Natural killer cell treated with Interleukin-12 subunit alpha and Interleukin-12 subunit beta and Interleukin-15 and Interleukin-18, amount 100 ng/mL, for 72 hours (primary cell): ENCODE results near the gene METAP1D. TPM values are rescaled to one million over a fixed set of nuclear protein-coding genes. Genes with fewer than 3 reads are reported as not detected.
A peak's percentile ranks its signal among the peaks of the same experiment; 100 is the strongest.

Experiments
- ATAC-seq, 2 donors: fragments of 150-1000 bp; cut with Tn5 transposase in 1 of 2; sonication (Bioruptor Pico), chemical (Tn5 transposase) in 1 of 2; 2 replicates each; pipeline ENCODE4 v1.10.0; 2021
- DNase-seq: peaks from one replicate; pipeline ENCODE4 v3.0.0; 2022; ENCODE audit warnings: low spot score
- H3K27ac Mint-ChIP-seq, 2 donors: 1 replicate in 1 of 2; 2 replicates in 1 of 2; pipeline ENCODE4 v1.8.0; 2022; ENCODE audit warnings: mixed read lengths in 2 of 2, mild to moderate bottlenecking in 1 of 2, moderate library complexity in 1 of 2
- H3K27me3 Mint-ChIP-seq, 2 donors: 1 replicate in 1 of 2; 2 replicates in 1 of 2; pipeline ENCODE4 v1.8.0; 2022; ENCODE audit warnings: mixed read lengths in 2 of 2
- H3K36me3 Mint-ChIP-seq: one replicate; pipeline ENCODE4 v1.8.0; 2022; ENCODE audit warnings: mixed read lengths
- H3K4me1 Mint-ChIP-seq, 2 donors: 1 replicate in 1 of 2; 2 replicates in 1 of 2; pipeline ENCODE4 v1.8.0; 2022; ENCODE audit warnings: low read depth in 2 of 2, mixed read lengths in 2 of 2, mild to moderate bottlenecking in 1 of 2
- H3K4me3 Mint-ChIP-seq: one replicate; pipeline ENCODE4 v1.8.0; 2022; ENCODE audit warnings: mixed read lengths
- H3K9me3 Mint-ChIP-seq: 2 replicates; pipeline ENCODE4 v1.8.0; 2022; ENCODE audit warnings: mixed read lengths
- total RNA-seq, 2 donors: library from RNA; stranded (reverse); gene quantifications; one replicate each; pipeline ENCODE4 v1.2.3, GENCODE V29; 2022

The METAP1D gene
- total RNA-seq, 2 donors from 2014 or later: 2.8 to 6.6 TPM

GRCh38 chr2:172090044-172090961 is 90.5 kb downstream of the METAP1D start:
- no peak for DNase-seq

GRCh38 chr2:172091000-172091641 is 91.4 kb downstream of the METAP1D start:
- H3K4me3 Mint-ChIP-seq: no peak overlapping the region
- ATAC-seq: no peak
- peaks cover 44 to 51% of the 10 kb centered on the region in 2 donors for H3K4me1 Mint-ChIP-seq
- peaks cover 69 to 79% of the 10 kb centered on the region in 2 donors for H3K27me3 Mint-ChIP-seq
- no peak for DNase-seq
- no peaks in the 10 kb centered on the region for H3K9me3 Mint-ChIP-seq
- H3K36me3 Mint-ChIP-seq: peaks cover 6% of the 10 kb centered on the region
- H3K27ac Mint-ChIP-seq: no peak overlapping the region

More at GRCh38 chr2:172090044-172090961, 90.5 kb downstream of the METAP1D start:
- peaks cover 68 to 81% of the 10 kb centered on the region in 2 donors for H3K27me3 Mint-ChIP-seq
- H3K36me3 Mint-ChIP-seq: peaks cover 6% of the 10 kb centered on the region
- no peak overlapping the region for H3K27ac Mint-ChIP-seq
- H3K9me3 Mint-ChIP-seq: no peaks in the 10 kb centered on the region
- no peak for ATAC-seq
- H3K4me3 Mint-ChIP-seq: no peak overlapping the region
- peaks cover 42 to 51% of the 10 kb centered on the region in 2 donors for H3K4me1 Mint-ChIP-seq

DNA sequence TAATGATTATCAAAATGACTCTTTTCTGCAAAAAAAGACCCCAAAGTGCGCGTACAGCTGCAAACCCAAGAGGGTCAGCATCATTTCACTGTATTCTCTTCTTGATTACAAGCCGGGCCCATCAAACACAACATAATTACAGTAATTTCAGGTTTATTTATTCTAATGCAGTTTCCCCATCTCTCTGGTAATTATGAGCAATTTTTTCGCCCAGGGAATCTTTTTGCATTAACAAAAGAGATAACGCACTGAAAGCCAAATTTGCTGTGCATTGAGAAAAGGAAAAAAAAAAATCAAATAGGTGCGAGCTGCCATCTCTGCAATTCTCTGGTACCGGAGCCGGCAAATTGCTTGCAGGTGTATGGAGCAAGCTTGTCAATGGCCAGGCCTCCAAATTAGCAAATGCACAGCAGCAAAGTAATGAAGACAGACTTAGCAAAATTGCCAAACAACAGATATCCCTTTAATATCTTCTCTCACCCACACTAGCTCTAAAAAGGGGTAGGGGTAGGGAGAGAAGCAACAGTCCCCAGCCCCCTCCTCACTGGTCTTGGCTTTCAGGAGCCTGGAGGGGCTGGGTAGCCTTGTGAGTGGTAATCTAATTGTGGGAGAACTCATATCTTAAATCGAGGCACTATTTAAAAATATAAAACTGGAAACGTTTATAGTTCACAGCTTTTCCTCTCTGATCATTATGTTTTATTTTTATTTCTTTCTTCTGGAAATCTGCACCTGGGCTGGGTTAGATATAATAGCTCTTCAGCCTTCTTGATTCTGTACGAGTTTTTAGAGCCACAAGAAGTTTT is 92.2 kb downstream of the METAP1D start:
- no peak overlapping the region for H3K27ac Mint-ChIP-seq
- DNase-seq: no peak
- H3K4me1 Mint-ChIP-seq: peaks cover 44 to 50% of the 10 kb centered on the region in 2 donors
- H3K9me3 Mint-ChIP-seq: no peaks in the 10 kb centered on the region
- H3K4me3 Mint-ChIP-seq: no peak overlapping the region
- H3K36me3 Mint-ChIP-seq: peaks cover 6% of the 10 kb centered on the region
- H3K27me3 Mint-ChIP-seq: peaks cover 67 to 79% of the 10 kb centered on the region in 2 donors
- ATAC-seq: no peak

DNA sequence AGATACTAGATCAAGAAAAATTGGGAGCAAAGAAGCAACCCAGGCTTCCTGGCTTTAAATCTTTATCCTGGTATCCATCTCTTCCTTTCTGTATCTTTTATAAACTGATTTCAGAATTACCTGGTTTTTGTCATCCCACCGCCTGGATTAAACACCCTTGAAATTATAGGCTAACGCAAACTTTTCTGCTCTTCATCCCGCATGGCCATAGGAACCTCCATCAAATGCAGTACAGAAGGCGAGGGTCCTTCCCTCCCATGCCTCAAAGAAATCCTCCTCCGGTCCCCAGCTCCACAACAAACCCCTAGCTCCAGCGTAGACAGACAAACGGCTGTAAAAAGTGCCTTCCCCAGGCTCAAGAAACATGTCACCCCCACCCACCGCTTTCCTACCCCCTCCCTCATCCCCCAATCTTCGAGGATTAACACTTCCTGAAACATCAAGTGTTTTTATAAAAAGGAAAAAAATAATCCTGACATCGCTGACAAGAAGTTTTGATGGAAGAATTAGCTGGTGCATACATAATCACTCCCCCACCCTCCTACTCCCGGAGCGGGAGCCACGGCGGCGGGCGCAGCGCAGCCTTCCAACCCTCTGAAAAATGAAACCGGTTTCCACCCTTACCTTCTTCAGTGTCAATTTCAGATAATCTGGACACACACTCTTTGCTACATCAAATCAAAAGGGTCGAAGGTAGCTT is 93.1 kb downstream of the METAP1D start:
- peaks cover 35 to 42% of the 10 kb centered on the region in 2 donors for H3K4me1 Mint-ChIP-seq
- ATAC-seq: no peak
- no peak for DNase-seq
- H3K4me3 Mint-ChIP-seq: peak overlapping the region; percentile 82
- peaks cover 6% of the 10 kb centered on the region for H3K36me3 Mint-ChIP-seq
- peaks cover 60 to 71% of the 10 kb centered on the region in 2 donors for H3K27me3 Mint-ChIP-seq
- no peaks in the 10 kb centered on the region for H3K9me3 Mint-ChIP-seq
- peak overlapping the region; percentile 38 to 62 for H3K27ac Mint-ChIP-seq

- Mint-ChIP-seq H3K36me3 (peaks cover 10% of the 10 kb centered on the region), H3K4me1 (peaks cover 31 to 42% of the 10 kb centered on the region in 2 donors), H3K4me3 (peak overlapping the region; percentile 82), H3K27ac (peak overlapping the region; percentile 38 to 62), H3K27me3 (peaks cover 56 to 69% of the 10 kb centered on the region in 2 donors), H3K9me3 (no peaks in the 10 kb centered on the region)
- no peak for ATAC-seq
- no peak for DNase-seq
Observed at GRCh38 chr2:172093416-172094293, 93.9 kb downstream of the METAP1D start.

- Mint-ChIP-seq H3K4me3 (peak overlapping the region; percentile 82), H3K27me3 (peaks cover 52 to 63% of the 10 kb centered on the region in 2 donors), H3K9me3 (no peaks in the 10 kb centered on the region), H3K36me3 (peaks cover 11% of the 10 kb centered on the region), H3K27ac (peak overlapping the region; percentile 38 to 62), H3K4me1 (peaks cover 32 to 43% of the 10 kb centered on the region in 2 donors)
- DNase-seq: no peak
- ATAC-seq: no peak
Observed at GRCh38 chr2:172094294-172095145, 94.8 kb downstream of the METAP1D start.

DNA sequence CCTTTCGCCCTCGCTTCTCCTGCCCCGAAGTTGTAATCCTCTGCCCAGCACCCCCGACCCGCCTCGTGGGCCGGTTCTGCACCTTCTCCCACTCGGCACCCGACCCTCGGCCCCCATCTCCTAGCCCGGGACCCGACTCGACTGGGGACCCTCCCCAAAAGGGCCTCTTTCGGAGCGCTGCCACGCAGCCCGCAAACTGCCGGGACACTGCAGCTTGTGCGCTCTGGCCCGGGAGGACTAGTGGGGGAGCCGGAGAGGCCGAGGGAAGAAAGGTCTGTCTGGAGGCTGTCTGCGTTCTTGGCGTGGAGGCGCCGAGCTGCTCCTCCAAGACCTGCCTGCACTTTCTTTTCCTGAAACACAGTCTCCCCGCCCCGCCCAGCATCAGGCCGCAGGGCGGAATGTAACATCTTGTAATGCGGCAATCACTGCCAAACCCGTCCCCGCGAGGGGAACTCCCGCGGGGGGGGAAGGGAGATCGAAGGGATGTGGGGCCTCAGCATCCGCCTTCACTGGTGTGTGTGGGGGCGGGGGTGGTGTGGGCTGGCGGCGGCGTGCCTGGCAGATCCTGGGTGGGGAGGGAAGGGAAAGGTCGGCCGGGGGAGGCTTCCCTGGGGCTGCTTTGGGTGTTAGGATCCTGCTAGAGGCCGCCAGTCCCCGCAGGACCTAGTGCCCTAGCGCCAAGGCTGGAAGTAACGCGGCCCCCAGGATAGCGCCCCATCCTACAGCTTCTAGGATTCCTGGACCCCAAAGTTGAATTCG is 95.6 kb downstream of the METAP1D start:
- Mint-ChIP-seq H3K36me3 (peaks cover 11% of the 10 kb centered on the region), H3K27me3 (peaks cover 45 to 55% of the 10 kb centered on the region in 2 donors), H3K9me3 (no peaks in the 10 kb centered on the region), H3K4me3 (peak overlapping the region; percentile 78), H3K27ac (no peak overlapping the region), H3K4me1 (peaks cover 29 to 43% of the 10 kb centered on the region in 2 donors)
- DNase-seq: peak; percentile 85
- peak; percentile 85 to 89 for ATAC-seq

- Mint-ChIP-seq H3K27me3 (peaks cover 45 to 54% of the 10 kb centered on the region in 2 donors), H3K36me3 (peaks cover 11% of the 10 kb centered on the region), H3K9me3 (no peaks in the 10 kb centered on the region), H3K4me3 (peak overlapping the region; percentile 78), H3K27ac (no peak overlapping the region), H3K4me1 (peaks cover 32 to 43% of the 10 kb centered on the region in 2 donors)
- no peak for DNase-seq
- ATAC-seq: no peak
Observed at GRCh38 chr2:172095905-172096625, 96.3 kb downstream of the METAP1D start.

DNA sequence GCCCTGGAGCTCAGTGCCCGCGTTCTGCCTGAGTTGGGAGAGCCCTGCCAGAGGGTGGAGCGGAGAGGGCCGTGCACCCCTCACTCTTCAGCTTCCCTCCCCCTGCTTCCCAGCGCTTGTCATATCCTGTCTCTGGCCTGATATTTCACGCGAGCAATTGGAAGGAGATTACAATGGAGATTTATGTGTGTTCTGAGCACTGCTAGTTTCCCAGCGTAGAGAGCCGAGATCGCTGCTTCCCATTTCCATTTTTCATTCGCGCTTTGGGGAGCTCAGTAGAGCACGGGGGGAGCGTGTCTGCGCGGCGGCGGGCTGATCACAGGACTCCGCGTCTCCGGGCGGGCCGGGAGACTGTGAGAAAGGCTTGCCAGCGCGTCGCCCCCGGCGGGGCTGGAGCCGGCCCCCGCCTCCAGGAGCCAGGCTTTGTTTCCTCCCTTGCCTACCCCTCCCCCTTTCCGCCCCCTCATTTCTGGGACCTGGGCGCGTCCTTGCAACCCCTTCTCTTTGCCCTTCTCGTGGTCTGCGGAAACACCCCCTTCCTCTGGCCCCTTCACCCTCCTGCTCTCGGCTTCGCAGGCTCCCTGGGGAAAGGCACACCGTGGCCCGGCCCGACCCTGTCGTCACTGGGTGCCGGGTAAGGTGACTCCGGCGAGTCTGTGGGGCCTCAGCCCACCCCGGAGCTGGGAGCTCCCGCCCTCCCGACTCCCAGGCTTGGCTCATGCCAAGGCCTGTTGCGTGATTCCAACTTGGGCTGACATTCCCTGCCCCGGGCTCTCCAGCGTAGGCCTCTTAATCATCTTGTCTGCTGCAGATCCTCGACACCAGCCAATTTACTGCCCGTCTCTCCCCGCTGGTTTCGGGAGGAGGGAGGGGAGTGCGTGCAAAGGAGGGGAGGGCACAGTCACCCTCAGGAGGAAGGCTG is 97.1 kb downstream of the METAP1D start:
- peak overlapping the region; percentile 75 for H3K4me3 Mint-ChIP-seq
- no peaks in the 10 kb centered on the region for H3K9me3 Mint-ChIP-seq
- H3K27ac Mint-ChIP-seq: no peak overlapping the region
- H3K36me3 Mint-ChIP-seq: peaks cover 11% of the 10 kb centered on the region
- no peak for DNase-seq
- H3K4me1 Mint-ChIP-seq: peaks cover 37 to 45% of the 10 kb centered on the region in 2 donors
- peaks cover 46 to 54% of the 10 kb centered on the region in 2 donors for H3K27me3 Mint-ChIP-seq
- ATAC-seq: no peak
